ENCODE results near the gene VAV2.

GRCh38 chr9:133807818-133808217, 184.3 kb downstream of the VAV2 start:
- TF ChIP-seq SIN3A (IDR thresholded peaks at IDR 0.05; ENCODE audit: borderline replicate concordance, insufficient read depth, low read depth, low read length), result no peak
- TF ChIP-seq CTCF (IDR thresholded peaks at IDR 0.05), result no peak
- TF ChIP-seq POLR2AphosphoS5 (IDR thresholded peaks at IDR 0.05; ENCODE audit: low read depth, low read length), result no peak
- TF ChIP-seq, protein P1, sequence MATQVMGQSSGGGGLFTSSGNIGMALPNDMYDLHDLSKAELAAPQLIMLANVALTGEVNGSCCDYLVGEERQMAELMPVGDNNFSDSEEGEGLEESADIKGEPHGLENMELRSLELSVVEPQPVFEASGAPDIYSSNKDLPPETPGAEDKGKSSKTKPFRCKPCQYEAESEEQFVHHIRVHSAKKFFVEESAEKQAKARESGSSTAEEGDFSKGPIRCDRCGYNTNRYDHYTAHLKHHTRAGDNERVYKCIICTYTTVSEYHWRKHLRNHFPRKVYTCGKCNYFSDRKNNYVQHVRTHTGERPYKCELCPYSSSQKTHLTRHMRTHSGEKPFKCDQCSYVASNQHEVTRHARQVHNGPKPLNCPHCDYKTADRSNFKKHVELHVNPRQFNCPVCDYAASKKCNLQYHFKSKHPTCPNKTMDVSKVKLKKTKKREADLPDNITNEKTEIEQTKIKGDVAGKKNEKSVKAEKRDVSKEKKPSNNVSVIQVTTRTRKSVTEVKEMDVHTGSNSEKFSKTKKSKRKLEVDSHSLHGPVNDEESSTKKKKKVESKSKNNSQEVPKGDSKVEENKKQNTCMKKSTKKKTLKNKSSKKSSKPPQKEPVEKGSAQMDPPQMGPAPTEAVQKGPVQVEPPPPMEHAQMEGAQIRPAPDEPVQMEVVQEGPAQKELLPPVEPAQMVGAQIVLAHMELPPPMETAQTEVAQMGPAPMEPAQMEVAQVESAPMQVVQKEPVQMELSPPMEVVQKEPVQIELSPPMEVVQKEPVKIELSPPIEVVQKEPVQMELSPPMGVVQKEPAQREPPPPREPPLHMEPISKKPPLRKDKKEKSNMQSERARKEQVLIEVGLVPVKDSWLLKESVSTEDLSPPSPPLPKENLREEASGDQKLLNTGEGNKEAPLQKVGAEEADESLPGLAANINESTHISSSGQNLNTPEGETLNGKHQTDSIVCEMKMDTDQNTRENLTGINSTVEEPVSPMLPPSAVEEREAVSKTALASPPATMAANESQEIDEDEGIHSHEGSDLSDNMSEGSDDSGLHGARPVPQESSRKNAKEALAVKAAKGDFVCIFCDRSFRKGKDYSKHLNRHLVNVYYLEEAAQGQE (IDR thresholded peaks at IDR 0.05; ENCODE audit: insufficient read depth in 1 of 2, low read depth in 2 of 2, low read length in 1 of 2), result no peak
- no peak for TF ChIP-seq TCF7L2 (IDR thresholded peaks at IDR 0.05; ENCODE audit: low read depth, low read length)
